ENCODE measurements around the gene RAB21. TPM values are rescaled to one million over a fixed set of nuclear protein-coding genes. Genes with fewer than 3 reads are reported as not detected.
"Not testable (repeated sequence)": the region's sequence is repeated elsewhere in the genome, so short reads cannot be mapped to it uniquely, and the experiment has no call there.

The RAB21 gene
- total RNA-seq, 1 donor from 2014 or later: 28.8 TPM

- no peak for DNase-seq (ENCODE audit: low read depth, low spot score)
These were observed 5.0 kb upstream of the RAB21 start for GRCh38 chr12:71749666-71750065.

- DNase-seq (ENCODE audit: low read depth, low spot score): no peak
These were observed 1.8 kb upstream of the RAB21 start for GRCh38 chr12:71752891-71753290.

- peak; percentile 8 for DNase-seq (ENCODE audit: low read depth, low spot score)
These were observed 656 bp downstream of the RAB21 start for GRCh38 chr12:71755146-71755892.

GRCh38 chr12:71756054-71756690, 1.5 kb downstream of the RAB21 start:
- no peak for DNase-seq (ENCODE audit: low read depth, low spot score)

- DNase-seq (ENCODE audit: low read depth, low spot score): no peak
These were observed 5.3 kb downstream of the RAB21 start for GRCh38 chr12:71759941-71760340.

- no peak for DNase-seq (ENCODE audit: low read depth, low spot score)
These were observed 5.8 kb downstream of the RAB21 start for GRCh38 chr12:71760471-71760870.

- DNase-seq (ENCODE audit: low read depth, low spot score): not testable (repeated sequence)
These were observed 6.7 kb downstream of the RAB21 start for GRCh38 chr12:71761354-71761753.

- DNase-seq (ENCODE audit: low read depth, low spot score): no peak
These were observed 9.2 kb downstream of the RAB21 start for GRCh38 chr12:71763677-71764379.

GRCh38 chr12:71764587-71765321, 10.1 kb downstream of the RAB21 start:
- DNase-seq (ENCODE audit: low read depth, low spot score): no peak

GRCh38 chr12:71766202-71766601, 11.5 kb downstream of the RAB21 start:
- DNase-seq (ENCODE audit: low read depth, low spot score): no peak

GRCh38 chr12:71767183-71767582, 12.5 kb downstream of the RAB21 start:
- no peak for DNase-seq (ENCODE audit: low read depth, low spot score)

- DNase-seq (ENCODE audit: low read depth, low spot score): no peak
These were observed 14.2 kb downstream of the RAB21 start for GRCh38 chr12:71768900-71769299.

GRCh38 chr12:71771069-71771468, 16.4 kb downstream of the RAB21 start:
- DNase-seq (ENCODE audit: low read depth, low spot score): no peak

- DNase-seq (ENCODE audit: low read depth, low spot score): no peak
These were observed 18.1 kb downstream of the RAB21 start for GRCh38 chr12:71772735-71773134.

GRCh38 chr12:71780237-71780822, 25.7 kb downstream of the RAB21 start:
- no peak for DNase-seq (ENCODE audit: low read depth, low spot score)

GRCh38 chr12:71782017-71782416, 27.4 kb downstream of the RAB21 start:
- no peak for DNase-seq (ENCODE audit: low read depth, low spot score)

GRCh38 chr12:71786829-71787228, 32.2 kb downstream of the RAB21 start:
- no peak for DNase-seq (ENCODE audit: low read depth, low spot score)

GRCh38 chr12:71787580-71787979, 32.9 kb downstream of the RAB21 start:
- DNase-seq (ENCODE audit: low read depth, low spot score): no peak

- no peak for DNase-seq (ENCODE audit: low read depth, low spot score)
These were observed 35.7 kb downstream of the RAB21 start for GRCh38 chr12:71790331-71790730.

- DNase-seq (ENCODE audit: low read depth, low spot score): no peak
These were observed 36.9 kb downstream of the RAB21 start for GRCh38 chr12:71791473-71792150.

- no peak for DNase-seq (ENCODE audit: low read depth, low spot score)
These were observed 37.9 kb downstream of the RAB21 start for GRCh38 chr12:71792599-71792998.

Measured in pulmonary artery endothelial cell (primary cell).